ENCODE measurements around the gene LCP2. TPM values are rescaled to one million over a fixed set of nuclear protein-coding genes. Genes with fewer than 3 reads are reported as not detected.

The LCP2 gene
- total and polyA plus RNA-seq, 2 donors (not counting 1 experiment from before 2014, with no cell fraction given), result 11.7 to 13.9 TPM

GRCh38 chr5:170296935-170297588 is 515 bp downstream of the LCP2 start:
- H3K4me1 ChIP-seq (ENCODE audit: control insufficient read depth in 2 of 2, insufficient read depth in 2 of 2, low read length in 2 of 2), result peaks cover 64 to 67% of the 10 kb centered on the region in 2 donors
- intact Hi-C loops (cut with micrococcal nuclease), result no loop called here
- peak overlapping the region; percentile 43 to 59 for H3K27ac ChIP-seq (ENCODE audit: low read length in 2 of 2)
- POLR2A ChIA-PET, result interaction anchor here (1.1 to 1.7 kb wide), 2 partner anchors 18 to 34 kb away, joined by 5 read pairs; no protein-coding TSS in a partner anchor
- Mint-ChIP-seq H3K9me3 (ENCODE audit: insufficient read depth) (no peaks in the 10 kb centered on the region), H3K27ac (peak overlapping the region; percentile 83), H3K27me3 (peaks cover 20% of the 10 kb centered on the region), H3K4me3 (peak overlapping the region; percentile 85), H3K4me1 (peaks cover 69% of the 10 kb centered on the region)
- CTCF ChIA-PET, result interaction anchor here (1.3 to 8.9 kb wide), 8 partner anchors 12 to 43 kb away, joined by 3 to 99 read pairs (median 7); no protein-coding TSS in a partner anchor
- peak overlapping the region; percentile 72 for H3K9ac ChIP-seq (ENCODE audit: low read length)
- H3K9me3 ChIP-seq (ENCODE audit: control extremely low read depth in 1 of 3, control insufficient read depth in 2 of 3, insufficient read depth in 1 of 3, low read length in 2 of 3), result no peaks in the 10 kb centered on the region
- peaks cover 20% of the 10 kb centered on the region for H3K79me2 ChIP-seq (ENCODE audit: control insufficient read depth, insufficient read depth, low read length)
- ATAC-seq (ENCODE audit: low read depth) (peak; percentile 31), DNase-seq (peak; percentile 35)
- H4K20me1 ChIP-seq (ENCODE audit: control insufficient read depth, insufficient read depth, low read length, poor library complexity, severe bottlenecking), result no peaks in the 10 kb centered on the region
- H3K4me2 ChIP-seq (replicated peaks; ENCODE audit: low read depth, low read length, poor library complexity, severe bottlenecking), result peak overlapping the region; percentile 84
- WGBS (ENCODE audit: insufficient coverage), result under 1% methylated on average over 12 of the region's 12 CpGs
- H2AFZ ChIP-seq (ENCODE audit: insufficient read depth, low read depth, low read length, poor library complexity, severe bottlenecking), result peak overlapping the region; percentile 69
- no peaks in the 10 kb centered on the region for H3K36me3 ChIP-seq (replicated peaks in 1 of 2; ENCODE audit: control extremely low read depth in 1 of 2, control insufficient read depth in 1 of 2, extremely low read depth in 1 of 2, insufficient read depth in 2 of 2, low read length in 1 of 2)
- H3K27me3 ChIP-seq (replicated peaks in 1 of 4; ENCODE audit: control extremely low read depth in 1 of 4, control insufficient read depth in 3 of 4, insufficient read depth in 4 of 4, low read length in 3 of 4), result peaks cover 0 to 40% (median 15%) of the 10 kb centered on the region in 4 experiments
- H3K4me3 ChIP-seq (ENCODE audit: control extremely low read depth in 1 of 5, extremely low read depth in 1 of 5, insufficient read depth in 1 of 5, low read depth in 2 of 5, low read length in 4 of 5), result peak overlapping the region; percentile 52 to 95 (median 65)
- TF ChIP-seq, protein P1, sequence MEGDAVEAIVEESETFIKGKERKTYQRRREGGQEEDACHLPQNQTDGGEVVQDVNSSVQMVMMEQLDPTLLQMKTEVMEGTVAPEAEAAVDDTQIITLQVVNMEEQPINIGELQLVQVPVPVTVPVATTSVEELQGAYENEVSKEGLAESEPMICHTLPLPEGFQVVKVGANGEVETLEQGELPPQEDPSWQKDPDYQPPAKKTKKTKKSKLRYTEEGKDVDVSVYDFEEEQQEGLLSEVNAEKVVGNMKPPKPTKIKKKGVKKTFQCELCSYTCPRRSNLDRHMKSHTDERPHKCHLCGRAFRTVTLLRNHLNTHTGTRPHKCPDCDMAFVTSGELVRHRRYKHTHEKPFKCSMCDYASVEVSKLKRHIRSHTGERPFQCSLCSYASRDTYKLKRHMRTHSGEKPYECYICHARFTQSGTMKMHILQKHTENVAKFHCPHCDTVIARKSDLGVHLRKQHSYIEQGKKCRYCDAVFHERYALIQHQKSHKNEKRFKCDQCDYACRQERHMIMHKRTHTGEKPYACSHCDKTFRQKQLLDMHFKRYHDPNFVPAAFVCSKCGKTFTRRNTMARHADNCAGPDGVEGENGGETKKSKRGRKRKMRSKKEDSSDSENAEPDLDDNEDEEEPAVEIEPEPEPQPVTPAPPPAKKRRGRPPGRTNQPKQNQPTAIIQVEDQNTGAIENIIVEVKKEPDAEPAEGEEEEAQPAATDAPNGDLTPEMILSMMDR (IDR thresholded peaks at IDR 0.05), result no peak
- no peak for TF ChIP-seq EZH2 (IDR thresholded peaks at IDR 0.05; ENCODE audit: borderline replicate concordance, insufficient read depth, low read depth, low read length, poor library complexity, severe bottlenecking)

Data from B cell (primary cell).